Right lobe of liver (tissue), 6 donors: ENCODE results near the gene TBC1D24. TPM values are rescaled to one million over a fixed set of nuclear protein-coding genes. Genes with fewer than 3 reads are reported as not detected.

ENCODE experiments used
- ATAC-seq, 4 donors: fragments of 200-7000 bp; cut with Tn5 transposase; one replicate each; pipeline ENCODE4 v1.9.1; 2020; ENCODE audit warnings: mild to moderate bottlenecking in 4 of 4, moderate library complexity in 4 of 4
- DNase-seq, 3 donors: peaks; one replicate each; pipeline ENCODE4 v3.0.0-alpha.2; 2020
- H3K27ac ChIP-seq, 3 donors: fragments of 200-600 bp; one replicate each; pipeline ENCODE4 v1.8.0; 2022
- H3K27me3 ChIP-seq, 2 donors: fragments of 200-600 bp; one replicate each; pipeline ENCODE4 v1.8.0; 2022
- H3K36me3 ChIP-seq, 4 donors: fragments of 200-600 bp; sonication (generic) in 1 of 4; one replicate each; pipeline versions ENCODE4 v1.5.1 to v1.8.0; 2017 to 2022; ENCODE audit warnings: control low read depth in 1 of 4
- H3K4me1 ChIP-seq, 4 donors: fragments of 200-600 bp; sonication (generic) in 1 of 4; one replicate each; pipeline versions ENCODE4 v1.5.1 to v1.8.0; 2017 to 2022; ENCODE audit warnings: control low read depth in 1 of 4
- H3K4me3 ChIP-seq, 3 donors: fragments of 200-600 bp; one replicate each; pipeline ENCODE4 v1.8.0; 2022
- H3K9me3 ChIP-seq, 4 donors: fragments of 200-600 bp; sonication (generic) in 1 of 4; one replicate each; pipeline versions ENCODE4 v1.5.1 to v1.8.0; 2017 to 2022; ENCODE audit warnings: control low read depth in 1 of 4
- CTCF ChIP-seq, 4 donors: fragments of 200-600 bp in 3 of 4; fragments of 450-650 bp in 1 of 4; IDR thresholded peaks; one replicate each; pipeline versions ENCODE4 v1.5.1 to v1.8.0; 2016 to 2022; ENCODE audit warnings: antibody characterized with exemption in 4 of 4, mild to moderate bottlenecking in 2 of 4
- POLR2A ChIP-seq: fragments of 450-650 bp; IDR thresholded peaks from one replicate; pipeline ENCODE4 v1.6.1; 2017; ENCODE audit warnings: antibody characterized with exemption, mild to moderate bottlenecking
- WGBS: methylation state at CpG from one replicate; pipeline ENCODE4 v1.1.6; 2018; ENCODE audit warnings: low coverage, low lambda C conversion rate; ENCODE audit not compliant: insufficient coverage; ENCODE audit errors: missing lambda C conversion rate; 5-methylcytosine and 5-hydroxymethylcytosine counted together
- intact Hi-C, 2 donors: fragments of 100-400 bp; cut with DNase I; formaldehyde crosslinking; loops; one replicate each; pipeline versions ENCODE4 v1.11.2 to v1.14.1; 2022
- total RNA-seq, 6 experiments: library from RNA; depleted of rRNA in 2 of 6; stranded (reverse); fragments of >200 nt in 2 of 6; fragmentation: NEBNext Ultra II Directional in 3 of 6; extraction: Animal tissue kit (Norgen Biotek cat#: 25700) in 3 of 6; gene quantifications; one replicate each; pipeline versions ENCODE4 v1.1.0 to v1.2.4, GENCODE V29; 2016 to 2023
- donor health status: DM: no; HTN: yes; CAD: no.
- donor health status: DM: no; HTN: no; CAD: no.
- donor health status: DM: no; HTN: no; CAD: no.
- donor health status: DM: no; HTN: yes; CAD: no.
- donor health status: DM: no; HTN: yes; CAD: no.

The TBC1D24 gene
- total RNA-seq, 6 experiments from 2014 or later, result 14.9 to 22.7 (median 17.5) TPM

- peaks cover 0 to 43% (median 14%) of the 10 kb centered on the region in 4 donors for H3K4me1 ChIP-seq
- no peaks in the 10 kb centered on the region for H3K27me3 ChIP-seq
- ATAC-seq, result no peak
- no peaks in the 10 kb centered on the region for H3K9me3 ChIP-seq
- peak in 2 of 3 donors; percentile 19 to 57 for DNase-seq
- peaks cover 0 to 16% (median 4%) of the 10 kb centered on the region in 4 donors for H3K36me3 ChIP-seq
- TF ChIP-seq POLR2A (no peak), CTCF (IDR thresholded peaks at IDR 0.05) (no peak)
- 100% methylated on average over 1 of the region's 24 CpGs for WGBS
- no peak overlapping the region for H3K4me3 ChIP-seq
- intact Hi-C loops, result no loop called here
- H3K27ac ChIP-seq, result no peak overlapping the region
Measured at GRCh38 chr16:2527784-2528100, 52.8 kb downstream of the TBC1D24 start.

GRCh38 chr16:2528161-2529060 lies 53.5 kb downstream of the TBC1D24 start:
- intact Hi-C loops, result no loop called here
- DNase-seq (peak in 2 of 3 donors; percentile 19 to 57), ATAC-seq (no peak)
- no peak for TF ChIP-seq POLR2A
- Histone ChIP-seq H3K4me1 (peaks cover 0 to 42% (median 13%) of the 10 kb centered on the region in 4 donors), H3K27ac (no peak overlapping the region), H3K9me3 (no peaks in the 10 kb centered on the region), H3K36me3 (peaks cover 0 to 16% (median 4%) of the 10 kb centered on the region in 4 donors), H3K4me3 (no peak overlapping the region), H3K27me3 (no peaks in the 10 kb centered on the region)
- no CpG with 5 or more reads among the region's 36 CpGs for WGBS

- intact Hi-C loops, result no loop called here
- WGBS, result 80% methylated on average over 1 of the region's 32 CpGs
- peak in 2 of 3 donors; percentile 53 to 63 for DNase-seq
Measured at GRCh38 chr16:2529061-2529931, 54.4 kb downstream of the TBC1D24 start.

GRCh38 chr16:2529961-2530628 lies 55.2 kb downstream of the TBC1D24 start:
- no peak overlapping the region for H3K4me3 ChIP-seq
- H3K27me3 ChIP-seq, result no peaks in the 10 kb centered on the region
- WGBS, result 90% methylated on average over 2 of the region's 15 CpGs
- peaks cover 0 to 16% (median 4%) of the 10 kb centered on the region in 4 donors for H3K36me3 ChIP-seq
- no peak overlapping the region for H3K27ac ChIP-seq
- ATAC-seq, result no peak
- DNase-seq, result peak in 2 of 3 donors; percentile 25 to 59
- TF ChIP-seq CTCF (IDR thresholded peaks at IDR 0.05) (no peak), POLR2A (no peak)
- H3K9me3 ChIP-seq, result no peaks in the 10 kb centered on the region
- intact Hi-C loops, result no loop called here
- H3K4me1 ChIP-seq, result peaks cover 0 to 25% (median 5%) of the 10 kb centered on the region in 4 donors

More at GRCh38 chr16:2529061-2529931, 54.4 kb downstream of the TBC1D24 start:
- Histone ChIP-seq H3K27ac (no peak overlapping the region), H3K9me3 (no peaks in the 10 kb centered on the region), H3K27me3 (no peaks in the 10 kb centered on the region), H3K4me3 (no peak overlapping the region), H3K36me3 (peaks cover 0 to 16% (median 4%) of the 10 kb centered on the region in 4 donors), H3K4me1 (peaks cover 0 to 33% (median 9%) of the 10 kb centered on the region in 4 donors)
- ATAC-seq, result no peak
- no peak for TF ChIP-seq POLR2A
- peak in 2 of 4 donors; percentile 8 for TF ChIP-seq CTCF (IDR thresholded peaks at IDR 0.05)
